ENCODE measurements around the gene COA8. TPM values are rescaled to one million over a fixed set of nuclear protein-coding genes. Genes with fewer than 3 reads are reported as not detected.
A peak's percentile ranks its signal among the peaks of the same experiment; 100 is the strongest.

COA8 gene
- total RNA-seq, 1 donor from 2014 or later, result 33.0 TPM

DNA sequence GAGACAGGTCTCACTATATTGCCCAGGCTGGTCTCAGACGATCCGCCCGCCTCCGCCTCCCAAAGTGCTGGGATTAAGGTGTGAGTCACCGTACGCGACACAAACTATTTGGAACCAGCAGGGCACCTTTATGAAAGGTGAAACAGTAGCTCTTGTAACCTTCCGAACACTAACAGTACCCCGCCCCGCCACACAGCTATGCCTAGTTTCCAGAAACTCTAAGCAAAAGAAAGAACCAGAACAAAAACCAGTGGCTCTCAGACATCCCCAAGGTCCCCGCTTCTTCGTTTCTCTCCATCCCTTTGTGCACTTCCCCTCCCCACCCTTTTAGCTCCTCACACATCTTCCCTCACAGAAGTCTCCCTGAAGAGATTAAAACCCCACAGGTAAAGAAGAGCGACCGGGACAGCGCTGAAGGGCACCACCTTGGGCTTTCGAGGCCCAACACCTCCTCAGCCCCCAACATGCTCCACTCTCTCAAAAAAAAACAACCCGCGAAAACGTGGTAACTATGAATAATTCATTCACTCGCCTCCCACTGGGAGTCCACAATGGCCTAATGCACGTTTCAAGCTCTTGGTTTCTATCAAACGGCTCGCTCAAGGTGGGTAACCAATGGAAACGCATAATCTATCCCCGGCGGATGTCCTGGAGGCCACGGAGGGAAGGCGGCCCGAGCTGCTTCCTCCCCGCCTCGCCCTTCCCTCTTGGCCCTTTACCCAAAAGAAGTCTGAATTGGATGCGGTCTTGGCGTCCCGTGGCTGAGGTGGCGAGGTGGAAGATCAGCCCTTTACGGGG is 1.2 kb upstream of the COA8 start:
- TF ChIP-seq, protein P1, sequence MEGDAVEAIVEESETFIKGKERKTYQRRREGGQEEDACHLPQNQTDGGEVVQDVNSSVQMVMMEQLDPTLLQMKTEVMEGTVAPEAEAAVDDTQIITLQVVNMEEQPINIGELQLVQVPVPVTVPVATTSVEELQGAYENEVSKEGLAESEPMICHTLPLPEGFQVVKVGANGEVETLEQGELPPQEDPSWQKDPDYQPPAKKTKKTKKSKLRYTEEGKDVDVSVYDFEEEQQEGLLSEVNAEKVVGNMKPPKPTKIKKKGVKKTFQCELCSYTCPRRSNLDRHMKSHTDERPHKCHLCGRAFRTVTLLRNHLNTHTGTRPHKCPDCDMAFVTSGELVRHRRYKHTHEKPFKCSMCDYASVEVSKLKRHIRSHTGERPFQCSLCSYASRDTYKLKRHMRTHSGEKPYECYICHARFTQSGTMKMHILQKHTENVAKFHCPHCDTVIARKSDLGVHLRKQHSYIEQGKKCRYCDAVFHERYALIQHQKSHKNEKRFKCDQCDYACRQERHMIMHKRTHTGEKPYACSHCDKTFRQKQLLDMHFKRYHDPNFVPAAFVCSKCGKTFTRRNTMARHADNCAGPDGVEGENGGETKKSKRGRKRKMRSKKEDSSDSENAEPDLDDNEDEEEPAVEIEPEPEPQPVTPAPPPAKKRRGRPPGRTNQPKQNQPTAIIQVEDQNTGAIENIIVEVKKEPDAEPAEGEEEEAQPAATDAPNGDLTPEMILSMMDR (IDR thresholded peaks at IDR 0.05), result no peak
- intact Hi-C loops (cut with DNase I), result no loop called here
- no peaks in the 10 kb centered on the region for H3K27me3 ChIP-seq (ENCODE audit: low read depth)
- H3K9me3 ChIP-seq, result no peaks in the 10 kb centered on the region
- peaks cover 44% of the 10 kb centered on the region for H3K36me3 ChIP-seq
- peaks cover 72% of the 10 kb centered on the region for H3K4me1 ChIP-seq
- peak overlapping the region; percentile 98 for H3K27ac ChIP-seq
- peak; percentile 47 to 49 for ATAC-seq
- peak overlapping the region; percentile 98 for H3K4me3 ChIP-seq
- DNase-seq, result peak; percentile 53

DNA sequence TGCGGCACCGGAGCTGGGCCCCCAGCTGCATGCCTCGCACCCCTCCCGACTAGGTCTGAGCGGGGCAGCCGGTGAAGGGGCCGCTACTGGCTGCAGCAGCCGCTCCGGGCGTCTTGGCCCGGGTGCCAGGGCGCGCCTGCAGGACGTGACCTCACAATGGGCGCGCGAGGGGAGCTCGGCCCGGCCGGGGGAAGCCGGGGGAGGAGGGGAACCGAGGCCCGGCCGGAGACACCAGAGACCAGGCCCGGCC is 656 bp upstream of the COA8 start:
- no peak for DNase-seq
- Histone ChIP-seq H3K27me3 (ENCODE audit: low read depth) (no peaks in the 10 kb centered on the region), H3K4me1 (peaks cover 66% of the 10 kb centered on the region), H3K9me3 (no peaks in the 10 kb centered on the region), H3K36me3 (peaks cover 43% of the 10 kb centered on the region), H3K4me3 (peak overlapping the region; percentile 98), H3K27ac (peak overlapping the region; percentile 98)
- intact Hi-C loops (cut with DNase I), result no loop called here
- TF ChIP-seq, protein P1 (IDR thresholded peaks at IDR 0.05), result no peak
- ATAC-seq, result peak in 1 of 2 donors; percentile 81

DNA sequence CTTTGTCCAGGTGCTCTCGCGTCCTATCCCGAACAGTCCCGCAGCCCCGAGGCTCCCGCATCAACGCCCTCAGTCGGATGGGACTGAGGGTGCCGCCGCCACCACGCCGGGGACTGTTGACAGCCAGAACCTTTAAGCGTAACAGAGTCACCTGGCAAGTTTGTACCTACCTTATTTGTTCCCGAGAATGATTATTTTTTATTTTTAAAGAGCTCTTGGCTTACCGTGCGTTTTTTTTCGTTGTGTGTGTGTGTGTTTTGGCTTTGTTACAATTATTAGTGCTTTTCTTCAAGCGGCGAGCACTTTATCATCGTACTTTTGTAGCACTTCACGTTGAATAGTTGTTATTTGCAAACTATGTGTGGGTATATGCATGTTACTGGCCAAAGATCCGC is 463 bp downstream of the COA8 start:
- peak overlapping the region; percentile 98 for H3K27ac ChIP-seq
- DNase-seq (no peak), ATAC-seq (no peak)
- H3K36me3 ChIP-seq, result peaks cover 32% of the 10 kb centered on the region
- peaks cover 61% of the 10 kb centered on the region for H3K4me1 ChIP-seq
- H3K4me3 ChIP-seq, result peak overlapping the region; percentile 98
- intact Hi-C loops (cut with DNase I), result no loop called here
- TF ChIP-seq, protein P1 (IDR thresholded peaks at IDR 0.05), result no peak
- H3K9me3 ChIP-seq, result no peaks in the 10 kb centered on the region
- no peaks in the 10 kb centered on the region for H3K27me3 ChIP-seq (ENCODE audit: low read depth)

DNA sequence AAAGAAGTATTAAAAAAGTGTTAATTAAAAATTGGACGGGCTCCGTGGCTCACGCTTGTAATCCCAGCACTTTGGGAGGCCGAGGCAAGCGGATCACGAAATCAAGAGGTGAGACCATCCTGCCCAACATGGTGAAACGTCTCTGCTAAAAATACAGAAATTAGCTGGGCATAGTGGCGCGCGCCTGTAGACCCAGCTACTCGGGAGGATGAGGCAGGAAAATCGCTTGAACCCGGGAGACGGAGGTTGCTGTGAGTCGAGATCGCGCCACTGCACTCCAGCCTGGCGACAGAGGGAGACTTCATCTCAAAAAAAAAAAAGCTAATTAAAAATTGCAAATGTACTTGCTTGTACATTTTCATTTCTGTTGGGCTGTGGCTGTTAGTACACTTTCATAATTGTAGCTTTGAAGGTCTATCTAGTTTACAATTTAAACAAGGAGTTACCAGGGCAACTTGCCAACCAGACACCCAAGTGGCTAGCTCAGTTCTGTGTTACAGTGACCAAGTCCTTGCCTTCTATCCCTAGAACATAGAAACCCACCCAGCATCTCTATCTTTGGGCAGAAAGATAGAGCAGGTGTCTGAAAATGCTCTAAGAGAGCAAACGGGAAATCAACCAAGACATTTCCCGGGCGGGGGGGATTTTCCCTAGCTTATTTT is 1.2 kb downstream of the COA8 start:
- DNase-seq (no peak), ATAC-seq (no peak)
- peak overlapping the region; percentile 98 for H3K27ac ChIP-seq
- peak overlapping the region; percentile 98 for H3K4me3 ChIP-seq
- H3K27me3 ChIP-seq (ENCODE audit: low read depth), result no peaks in the 10 kb centered on the region
- H3K4me1 ChIP-seq, result peaks cover 54% of the 10 kb centered on the region
- H3K36me3 ChIP-seq, result peaks cover 25% of the 10 kb centered on the region
- TF ChIP-seq, protein P1 (IDR thresholded peaks at IDR 0.05), result no peak
- H3K9me3 ChIP-seq, result no peaks in the 10 kb centered on the region
- intact Hi-C loops (cut with DNase I), result no loop called here

DNA sequence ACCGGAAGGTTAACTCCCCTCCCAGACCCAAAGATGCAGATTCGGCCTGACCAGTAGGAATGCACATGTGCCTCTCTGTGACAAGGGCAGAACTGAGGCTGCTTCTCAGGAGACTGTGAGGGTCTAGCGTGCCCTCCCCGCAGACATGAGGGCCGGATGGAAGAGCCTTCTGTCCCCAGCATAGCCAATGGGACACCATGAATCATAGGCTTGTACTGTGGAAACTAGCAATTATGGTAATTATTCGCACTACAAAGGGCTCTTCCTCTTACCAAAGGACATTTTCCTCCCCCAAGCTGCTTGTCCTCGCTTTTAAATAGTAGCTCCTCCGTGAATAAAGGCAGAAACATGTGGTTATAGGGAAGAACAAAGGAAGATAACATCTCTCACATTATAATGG is 6.2 kb downstream of the COA8 start:
- DNase-seq, result no peak
- H3K27ac ChIP-seq, result no peak overlapping the region

More for the DNA sequence above, 6.2 kb downstream of the COA8 start:
- intact Hi-C loops (cut with DNase I), result no loop called here
- TF ChIP-seq, protein P1 (IDR thresholded peaks at IDR 0.05), result no peak
- ATAC-seq, result no peak
- Histone ChIP-seq H3K36me3 (peaks cover 21% of the 10 kb centered on the region), H3K4me3 (no peak overlapping the region), H3K9me3 (no peaks in the 10 kb centered on the region), H3K27me3 (ENCODE audit: low read depth) (no peaks in the 10 kb centered on the region), H3K4me1 (peaks cover 48% of the 10 kb centered on the region)

Measured in lower lobe of right lung (tissue), 2 donors.